Endometrium (tissue), 2 donors: ENCODE data around the gene MED22.
"Not testable (repeated sequence)": the region's sequence is repeated elsewhere in the genome, so short reads cannot be mapped to it uniquely, and the experiment has no call there.

Experiments used
- FAIRE-seq: peaks from 2 replicates; lab custom pipeline; 2012; peaks lifted over from hg19 to GRCh38; lab: Jason Lieb, UNC
- donor health status: control.
- donor health status: control.

Gene MED22

DNA sequence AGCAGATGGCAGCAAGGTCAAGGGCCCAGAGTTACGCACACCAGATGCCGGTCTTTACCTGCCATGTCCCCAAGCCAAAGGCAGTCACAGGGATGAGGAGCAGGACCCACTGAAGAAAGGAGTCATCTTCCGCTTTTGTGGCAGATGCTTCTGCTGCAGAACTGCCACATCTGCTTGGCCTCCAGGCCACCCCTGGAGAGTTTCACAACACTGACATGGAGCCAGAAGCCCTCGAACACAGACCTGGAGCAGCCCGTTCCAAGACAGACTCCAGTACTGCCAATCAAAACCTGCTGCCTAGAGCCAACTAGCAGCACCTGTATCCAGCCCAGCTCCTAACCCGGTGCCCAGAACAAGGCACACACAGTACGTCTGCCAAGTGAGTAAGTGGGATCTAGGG, 6.8 kb upstream of the MED22 start:
- no peak for FAIRE-seq

DNA sequence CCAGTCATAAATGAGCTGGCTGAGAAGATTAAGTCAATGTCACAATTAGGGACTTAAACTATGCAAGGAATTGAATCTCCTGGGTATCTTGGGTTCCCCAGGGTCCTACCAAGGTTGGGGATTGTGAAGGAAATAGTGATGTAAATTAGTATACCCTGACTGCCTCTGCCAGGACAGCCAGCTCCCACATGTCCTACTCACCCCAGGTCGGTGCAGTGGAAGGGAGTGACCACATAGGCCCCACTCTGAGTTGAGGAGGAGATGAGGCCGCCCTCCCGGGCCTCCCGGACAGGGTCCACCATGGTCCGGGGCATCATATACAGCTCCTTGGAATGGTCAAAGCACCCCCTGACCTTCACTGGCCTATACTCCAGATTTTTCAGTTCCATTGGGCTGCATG, 5.6 kb upstream of the MED22 start:
- FAIRE-seq = no peak

DNA sequence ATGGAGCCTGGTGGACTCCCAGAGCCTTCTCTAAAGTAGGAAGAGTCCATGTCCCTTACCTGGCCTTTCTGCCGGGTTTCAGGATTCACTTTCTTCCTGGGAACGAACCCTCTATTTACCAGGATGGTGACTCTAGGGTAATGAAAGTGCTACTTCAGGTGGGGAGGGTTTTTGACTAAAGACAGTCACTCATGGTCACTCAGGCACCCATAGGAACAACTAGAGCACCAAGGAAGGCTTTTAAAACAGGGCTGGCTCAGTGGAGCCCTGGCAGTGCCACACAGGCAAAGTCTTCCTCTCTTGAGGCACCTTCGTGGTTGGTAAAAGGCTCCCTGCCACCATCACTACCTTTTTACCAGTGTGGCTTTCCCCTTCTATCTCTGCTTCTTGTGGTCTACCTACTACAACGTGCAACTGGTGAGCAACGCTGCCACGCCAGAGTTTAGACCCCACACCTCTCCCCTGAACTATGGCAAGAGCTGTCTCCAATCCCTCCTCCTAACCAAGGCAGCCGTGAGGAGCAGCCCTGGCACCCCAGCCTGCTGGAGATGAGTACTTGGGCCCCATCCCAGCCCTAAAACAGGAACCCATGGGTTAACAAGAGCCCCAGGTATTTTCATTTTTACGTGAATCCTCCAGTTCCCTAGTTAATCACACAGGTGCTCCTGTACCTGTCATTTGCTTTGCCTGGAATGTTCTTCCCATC, 4.9 kb upstream of the MED22 start:
- no peak for FAIRE-seq

DNA sequence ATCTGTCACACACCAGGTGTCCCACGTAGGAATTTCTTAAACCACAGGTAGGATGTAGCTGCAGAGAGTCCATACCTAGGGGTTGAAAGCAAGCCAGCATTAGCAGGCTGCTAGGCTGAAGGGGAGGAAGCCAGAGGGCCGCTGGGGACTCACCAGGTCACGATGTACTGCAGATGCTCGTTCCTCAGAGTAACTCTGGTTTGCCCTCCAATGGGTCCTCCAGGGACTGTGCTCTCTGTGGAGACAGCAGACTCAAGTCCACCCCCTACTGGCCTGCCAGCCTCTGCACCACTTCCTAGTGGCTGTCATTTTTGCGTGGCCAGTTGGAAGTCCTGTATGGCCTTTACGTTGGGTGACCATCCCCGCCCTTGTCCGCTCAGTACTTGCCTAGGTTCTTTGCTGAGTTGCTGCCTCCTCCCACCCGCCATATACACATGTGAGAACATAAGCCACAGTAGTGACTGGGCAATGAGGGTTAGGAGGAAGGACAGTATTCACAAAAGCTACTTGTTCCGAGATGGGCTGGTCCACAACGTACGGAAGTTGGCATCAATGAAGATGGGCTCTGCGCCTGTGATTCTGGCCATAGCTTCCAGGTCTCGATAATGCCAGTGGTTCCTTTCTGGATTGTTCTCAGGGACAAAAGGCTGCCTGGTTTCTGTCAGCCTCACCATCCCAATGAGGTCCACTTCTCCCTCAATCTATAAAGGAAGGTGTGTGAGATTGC, 4.1 kb upstream of the MED22 start:
- no peak for FAIRE-seq

GRCh38 chr9:133351526-133351907, 3.6 kb upstream of the MED22 start:
- FAIRE-seq = no peak

DNA sequence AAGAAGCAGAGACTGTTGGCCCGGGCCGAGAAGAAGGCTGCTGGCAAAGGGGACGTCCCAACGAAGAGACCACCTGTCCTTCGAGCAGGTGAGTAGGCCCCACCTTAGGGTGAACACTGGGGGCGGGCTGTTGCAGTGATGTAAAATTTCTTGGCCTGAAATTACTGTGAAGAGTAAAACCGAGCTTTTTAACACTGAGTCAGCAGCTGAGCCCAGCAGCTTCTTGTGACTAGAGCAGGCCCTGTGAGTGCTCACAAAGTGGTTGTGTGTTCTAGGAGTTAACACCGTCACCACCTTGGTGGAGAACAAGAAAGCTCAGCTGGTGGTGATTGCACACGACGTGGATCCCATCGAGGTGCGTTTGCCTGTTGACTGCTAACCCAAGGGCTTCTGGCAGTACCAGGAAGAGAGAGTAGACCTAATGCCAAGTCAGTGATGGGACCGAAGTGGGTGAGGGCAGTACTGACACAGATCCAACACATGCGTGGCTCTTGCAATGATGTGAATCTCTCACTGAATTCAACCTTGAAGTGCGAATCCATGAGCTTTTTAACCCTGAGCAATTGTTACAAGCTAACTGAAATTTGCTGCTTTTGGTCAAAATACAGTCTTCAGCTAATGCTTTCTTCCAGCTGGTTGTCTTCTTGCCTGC, 2.2 kb upstream of the MED22 start:
- FAIRE-seq = no peak

GRCh38 chr9:133348718-133349573, 1.0 kb upstream of the MED22 start:
- no peak for FAIRE-seq

- FAIRE-seq = no peak
These were observed 381 bp downstream of the MED22 start for GRCh38 chr9:133347515-133347984.

- no peak for FAIRE-seq
These were observed 1.7 kb downstream of the MED22 start for GRCh38 chr9:133346021-133346785.

DNA sequence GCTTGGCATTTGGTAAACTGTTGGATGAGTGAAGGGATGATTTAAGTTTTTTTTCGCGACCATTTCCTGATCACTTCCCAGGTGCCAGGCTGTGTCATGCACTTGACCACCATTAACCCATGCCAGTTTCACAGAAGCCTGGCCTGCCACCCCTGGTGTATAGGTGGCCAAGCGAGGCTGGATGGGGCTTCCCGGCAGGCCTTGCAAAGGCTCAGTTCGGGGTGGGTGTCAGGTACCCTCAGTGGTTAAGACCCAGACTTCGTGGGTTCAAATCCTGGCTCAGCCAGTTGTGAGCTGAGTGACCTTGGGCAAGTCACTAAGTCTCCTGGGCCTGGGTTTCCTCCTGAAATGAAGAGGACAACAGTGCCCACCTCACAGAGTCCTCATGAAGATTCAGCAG, 2.3 kb downstream of the MED22 start:
- no peak for FAIRE-seq

DNA sequence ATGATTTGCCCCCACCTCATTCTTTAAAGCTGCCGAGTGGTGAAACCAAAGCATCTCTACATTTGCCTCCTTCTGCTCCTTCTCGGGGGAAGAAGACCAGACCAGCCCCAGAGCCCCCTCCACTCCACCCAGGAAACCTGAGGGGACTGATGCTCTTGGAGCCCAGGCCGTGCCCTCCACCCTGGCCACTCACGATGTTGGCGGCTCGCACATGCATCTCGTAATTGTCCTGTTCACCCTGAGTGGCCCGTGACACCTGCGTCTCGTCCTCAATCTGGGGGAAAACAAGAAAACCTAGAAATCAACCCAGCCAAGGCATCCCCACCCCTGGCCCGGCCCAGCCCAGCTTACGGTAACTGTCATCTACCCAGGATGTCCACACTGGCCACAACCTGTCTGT, 3.0 kb downstream of the MED22 start:
- no peak for FAIRE-seq

GRCh38 chr9:133344071-133344470, 3.9 kb downstream of the MED22 start:
- FAIRE-seq = no peak

DNA sequence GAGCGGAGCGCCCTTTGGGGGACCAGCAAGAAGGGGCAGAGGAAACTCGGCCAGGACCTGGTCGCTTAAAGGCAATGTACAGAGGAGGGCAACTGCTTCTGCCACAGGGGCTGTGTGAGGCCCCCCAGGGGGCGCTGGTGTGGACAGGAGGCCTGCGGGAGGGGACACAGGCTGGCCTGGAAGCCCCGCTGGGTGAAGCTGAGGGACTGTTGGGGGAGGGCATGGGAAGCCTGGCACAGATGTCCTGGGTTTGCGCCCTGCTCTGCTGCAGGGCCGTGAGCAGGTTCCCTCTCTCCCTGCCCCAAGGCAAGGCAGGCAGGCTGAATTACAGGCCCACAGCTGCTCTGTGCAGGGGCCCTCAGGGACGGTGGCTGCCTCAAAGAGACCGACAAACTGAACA, 5.4 kb downstream of the MED22 start:
- no peak for FAIRE-seq

DNA sequence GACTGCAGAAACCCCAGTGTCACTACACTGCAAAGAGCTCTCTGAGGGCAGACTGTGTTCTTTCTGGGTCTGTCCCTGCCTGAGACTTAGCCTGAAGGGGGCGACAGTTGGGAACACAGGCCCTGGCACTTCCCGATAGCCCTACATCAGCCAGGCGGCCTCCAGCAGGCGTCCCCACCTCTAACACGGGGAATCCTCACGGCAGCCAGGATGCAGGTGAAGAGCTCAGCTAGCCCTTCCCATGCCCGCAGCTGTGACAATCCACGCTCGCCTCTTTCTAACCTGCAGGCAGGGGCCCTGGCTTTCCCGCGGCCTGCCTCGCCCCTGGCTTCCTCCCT, 5.9 kb downstream of the MED22 start:
- FAIRE-seq = no peak

DNA sequence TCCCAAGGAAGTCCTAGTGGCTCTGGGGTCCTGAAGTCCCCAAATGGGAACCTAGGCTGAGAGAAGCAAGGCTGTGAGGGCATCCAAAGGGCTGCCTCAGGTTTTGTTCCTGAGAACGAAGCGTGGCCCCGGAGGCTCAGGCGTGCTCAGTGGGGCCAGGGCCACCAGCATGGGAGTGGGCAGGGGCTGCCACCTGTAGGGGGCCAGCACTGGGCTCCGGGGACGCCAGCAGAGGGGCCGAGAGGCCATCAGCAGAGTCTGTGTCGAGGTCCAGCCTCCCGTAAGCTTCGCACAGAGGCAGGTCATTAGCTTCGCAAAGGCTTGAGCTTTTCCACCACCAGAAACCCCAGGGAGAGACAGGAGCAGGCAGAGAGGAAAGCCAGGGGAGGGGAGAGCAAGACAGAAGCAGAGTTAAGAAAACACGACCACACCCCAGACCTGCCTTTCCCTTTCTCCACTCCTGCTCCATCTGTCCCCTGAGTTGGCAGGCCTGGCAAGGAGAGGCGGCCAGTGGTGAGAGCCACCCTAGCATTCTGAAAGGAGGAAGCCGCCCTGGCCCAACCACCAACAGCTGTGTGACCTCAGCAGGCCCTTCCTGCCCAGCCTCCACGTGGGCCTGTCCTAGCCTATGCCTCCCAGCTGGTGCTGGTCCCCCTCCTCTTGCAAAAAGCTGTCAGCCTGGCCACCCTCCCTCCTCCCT, 6.4 kb downstream of the MED22 start:
- no peak for FAIRE-seq

DNA sequence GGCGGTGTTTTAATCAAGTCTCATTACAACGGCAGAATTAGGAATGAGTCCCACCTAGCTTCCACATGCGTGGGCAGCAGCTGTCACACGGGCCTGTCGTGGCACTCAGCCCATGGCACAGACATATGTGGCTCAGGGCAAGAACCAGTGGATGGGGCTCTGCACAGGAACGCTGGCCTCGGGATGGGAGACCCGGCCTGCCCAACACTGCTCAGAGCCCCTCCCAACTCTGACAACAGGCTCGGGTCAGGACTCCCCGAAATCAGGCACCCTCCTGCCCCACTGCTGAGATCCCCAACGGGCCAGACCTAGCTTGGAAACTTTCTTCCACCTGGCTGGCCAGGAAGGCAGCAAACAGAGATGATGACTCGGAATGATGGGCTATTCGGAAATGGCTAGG, 7.0 kb downstream of the MED22 start:
- no peak for FAIRE-seq

DNA sequence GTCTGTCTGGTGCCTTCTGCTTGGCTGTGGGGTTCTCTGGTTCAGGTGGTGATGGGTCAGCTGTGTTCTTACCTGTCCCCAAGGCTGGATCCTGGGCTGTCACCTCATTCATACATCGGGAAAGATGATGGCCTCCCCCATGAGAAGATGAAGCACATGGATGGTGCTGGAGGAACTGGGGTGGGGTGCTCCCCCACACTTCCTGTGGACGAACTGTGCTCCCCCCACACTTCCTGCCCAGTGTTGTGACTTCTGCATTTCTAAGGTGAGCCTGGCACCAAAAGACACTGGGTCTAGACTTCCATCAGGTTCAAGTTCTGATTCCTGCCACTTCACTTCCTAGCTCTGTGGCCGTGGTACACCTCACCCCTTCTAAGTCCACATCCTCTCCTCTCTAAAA, 7.7 kb downstream of the MED22 start:
- no peak for FAIRE-seq

GRCh38 chr9:133339641-133340040, 8.3 kb downstream of the MED22 start:
- no peak for FAIRE-seq

DNA sequence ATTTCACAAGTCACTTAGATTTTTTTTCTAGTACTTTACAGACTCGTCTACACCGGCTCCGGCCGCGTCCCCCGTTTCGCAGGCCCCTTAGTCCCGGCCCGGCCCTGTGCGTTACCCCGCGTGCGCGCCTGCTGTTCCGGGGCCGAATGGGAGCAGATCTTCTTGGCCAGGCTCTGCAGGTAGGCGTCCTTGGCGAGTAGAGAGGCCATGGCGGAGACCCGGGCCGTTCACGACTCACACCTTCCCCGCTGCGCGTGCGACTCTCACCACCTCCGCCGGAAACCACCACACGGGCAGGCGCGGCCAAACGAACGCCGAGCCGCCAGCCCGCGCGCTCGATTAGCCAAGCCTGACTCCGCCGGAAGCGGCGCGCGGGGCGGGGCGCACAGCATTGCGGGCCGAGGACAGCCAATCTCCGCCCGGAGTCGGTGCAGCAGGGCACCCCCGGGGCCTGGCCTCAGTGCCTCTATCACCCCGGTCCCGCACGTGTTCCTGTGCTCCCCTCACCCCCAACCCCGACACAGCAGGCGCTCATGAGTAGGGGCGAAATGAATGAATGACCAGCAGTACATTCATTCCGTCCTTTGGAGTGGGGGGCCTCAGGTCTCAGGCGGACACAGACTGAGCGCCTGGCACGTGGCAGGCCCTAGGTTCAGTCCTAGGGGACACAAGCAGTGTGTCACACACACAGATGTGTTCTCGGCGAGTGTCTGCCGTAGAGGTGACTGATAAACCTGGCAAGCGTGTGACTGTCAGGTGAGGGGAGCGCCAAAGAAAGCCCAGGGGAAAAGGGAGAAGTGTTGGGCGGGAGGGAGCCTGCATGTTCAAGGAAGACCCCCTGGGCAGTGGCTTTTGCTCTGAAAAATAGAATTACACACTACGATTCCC, 11.8 kb downstream of the MED22 start, which contains the start of gene SURF6:
SURF6 (minus strand) TSS at position 265 of the 888 bp plus-strand sequence; CDS start at position 209, 56 bp downstream.
- FAIRE-seq = no peak

DNA sequence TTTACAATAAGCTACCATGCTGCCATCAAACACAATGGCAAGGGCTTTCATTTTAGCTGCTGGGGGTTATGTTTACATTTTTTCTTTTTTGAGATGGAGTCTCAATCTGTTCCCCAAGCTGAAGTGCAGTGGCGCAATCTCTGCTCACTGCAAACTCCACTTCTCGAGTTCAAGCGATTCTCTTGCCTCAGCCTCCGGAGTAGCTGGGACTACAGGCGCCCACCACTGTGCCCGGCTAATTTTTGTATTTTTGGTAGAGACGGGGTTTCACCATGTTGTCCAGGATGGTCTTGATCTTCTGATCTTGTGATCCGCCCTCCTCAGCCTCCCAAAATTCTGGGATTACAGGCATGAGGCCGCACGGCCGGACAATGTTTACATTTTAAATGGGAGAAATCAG, 13.0 kb downstream of the MED22 start:
- not testable (repeated sequence) for FAIRE-seq
